Upper lobe of left lung (tissue), 4 donors: ENCODE results near the gene TENT5D.

Experiments used
- CTCF ChIP-seq, 6 experiments: fragments of 450-650 bp in 4 of 6; fragments of 200-600 bp in 2 of 6; sonication (generic) in 2 of 6; IDR thresholded peaks; one replicate each; pipeline ENCODE4 v1.5.1; 2016 to 2019; ENCODE audit warnings: antibody characterized with exemption in 6 of 6
- POLR2A ChIP-seq, 4 donors: fragments of 450-650 bp; IDR thresholded peaks; one replicate each; pipeline ENCODE4 v1.5.1; 2016 to 2017; ENCODE audit warnings: antibody characterized with exemption in 4 of 4, mild to moderate bottlenecking in 2 of 4
- POLR2AphosphoS5 ChIP-seq, 2 donors: sonication (generic); formaldehyde crosslinking; IDR thresholded peaks; one replicate each; pipeline ENCODE4 v1.5.1; 2017; ENCODE audit warnings: antibody characterized with exemption in 2 of 2

DNA sequence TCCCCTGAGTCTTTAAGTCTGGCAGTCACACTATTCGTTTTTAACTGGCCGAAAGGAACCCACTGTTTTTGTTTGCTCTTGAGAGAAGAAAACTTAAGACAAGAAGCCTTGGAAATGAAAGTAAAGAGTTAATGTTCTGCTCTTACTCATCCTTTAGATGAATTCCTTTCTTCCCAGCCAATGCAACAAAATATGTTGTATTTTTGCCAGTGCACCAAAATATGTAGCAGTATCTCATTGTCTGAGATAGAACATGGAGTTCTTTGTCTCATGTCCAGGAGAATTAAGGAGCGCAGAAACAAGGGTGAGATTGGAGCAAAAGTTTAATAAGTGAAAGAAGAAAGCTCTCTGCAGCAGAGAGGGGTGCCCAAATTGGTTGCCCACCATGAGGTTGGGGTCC, 12.2 kb downstream of the TENT5D start:
- no peak for TF ChIP-seq POLR2AphosphoS5 (IDR thresholded peaks at IDR 0.05)
- TF ChIP-seq CTCF (IDR thresholded peaks at IDR 0.05): no peak
- TF ChIP-seq POLR2A (IDR thresholded peaks at IDR 0.05): no peak
